HG03280 (cell line): Measurements from ENCODE around the gene DLG2.
"Not testable (repeated sequence)": the region's sequence is repeated elsewhere in the genome, so short reads cannot be mapped to it uniquely, and the experiment has no call there.

Source experiments
- ATAC-seq: cut with Tn5 transposase; IDR thresholded peaks from one replicate; pipeline ENCODE4 v1.9.1; 2021; ENCODE audit warnings: mild to moderate bottlenecking, moderate library complexity; ENCODE audit not compliant: unreplicated experiment

Gene DLG2

GRCh38 chr11:84319863-84320262 is 1307.3 kb downstream of the DLG2 start:
- no peak for ATAC-seq

GRCh38 chr11:84316866-84317555 is 1310.1 kb downstream of the DLG2 start:
- ATAC-seq: no peak

GRCh38 chr11:84313830-84314359 is 1313.2 kb downstream of the DLG2 start:
- no peak for ATAC-seq

- ATAC-seq: no peak
These were observed 1316.9 kb downstream of the DLG2 start for GRCh38 chr11:84310268-84310667.

- ATAC-seq: not testable (repeated sequence)
These were observed 1318.7 kb downstream of the DLG2 start for GRCh38 chr11:84308491-84308890.

- ATAC-seq: no peak
These were observed 1327.1 kb downstream of the DLG2 start for GRCh38 chr11:84300092-84300491.

GRCh38 chr11:84297570-84297969 is 1329.6 kb downstream of the DLG2 start:
- no peak for ATAC-seq

GRCh38 chr11:84295815-84296214 is 1331.3 kb downstream of the DLG2 start:
- ATAC-seq: no peak

- ATAC-seq: no peak
These were observed 1334.2 kb downstream of the DLG2 start for GRCh38 chr11:84292955-84293354.

- ATAC-seq: no peak
These were observed 1335.1 kb downstream of the DLG2 start for GRCh38 chr11:84292006-84292405.

- no peak for ATAC-seq
These were observed 1336.5 kb downstream of the DLG2 start for GRCh38 chr11:84290647-84291046.

- peak; percentile 98 for ATAC-seq
These were observed 1337.7 kb downstream of the DLG2 start for GRCh38 chr11:84289381-84289906.

GRCh38 chr11:84273541-84273940 is 1353.6 kb downstream of the DLG2 start:
- no peak for ATAC-seq

- ATAC-seq: no peak
These were observed 1356.7 kb downstream of the DLG2 start for GRCh38 chr11:84270466-84270865.

GRCh38 chr11:84264066-84264465 is 1363.1 kb downstream of the DLG2 start:
- no peak for ATAC-seq

GRCh38 chr11:84261707-84262106 is 1365.4 kb downstream of the DLG2 start:
- ATAC-seq: peak; percentile 61

- no peak for ATAC-seq
These were observed 1366.3 kb downstream of the DLG2 start for GRCh38 chr11:84260862-84261261.

GRCh38 chr11:84256618-84257017 is 1370.5 kb downstream of the DLG2 start:
- ATAC-seq: no peak

GRCh38 chr11:84255483-84255882 is 1371.7 kb downstream of the DLG2 start:
- ATAC-seq: no peak

GRCh38 chr11:84250834-84251613 is 1376.1 kb downstream of the DLG2 start:
- ATAC-seq: no peak

- peak; percentile 64 for ATAC-seq
These were observed 1377.6 kb downstream of the DLG2 start for GRCh38 chr11:84249344-84250135.
